Medulla oblongata (tissue), 1 donor: ENCODE data around the gene EDDM3A.
"Not testable (repeated sequence)": the region's sequence is repeated elsewhere in the genome, so short reads cannot be mapped to it uniquely, and the experiment has no call there.

ENCODE experiments used
- DNase-seq: peaks from one replicate; pipeline ENCODE4 v3.0.0-alpha.2; 2015; ENCODE audit errors: extremely low spot score

EDDM3A gene

GRCh38 chr14:20745571-20746358, at the start of gene EDDM3A:
EDDM3A (plus strand) TSS chr14:20745887; CDS start chr14:20747581, 1,694 bp downstream.
- no peak for DNase-seq

- DNase-seq = no peak
These were observed 48.9 kb upstream of the EDDM3A start for GRCh38 chr14:20696764-20697163.

GRCh38 chr14:20697273-20698017, 48.2 kb upstream of the EDDM3A start:
- DNase-seq = peak; percentile 93

GRCh38 chr14:20698018-20698329, 47.7 kb upstream of the EDDM3A start:
- no peak for DNase-seq

GRCh38 chr14:20698934-20699333, 46.8 kb upstream of the EDDM3A start:
- DNase-seq = no peak

GRCh38 chr14:20699931-20700330, 45.8 kb upstream of the EDDM3A start:
- no peak for DNase-seq

- not testable (repeated sequence) for DNase-seq
These were observed 44.7 kb upstream of the EDDM3A start for GRCh38 chr14:20700965-20701364.

GRCh38 chr14:20706657-20707355, 38.9 kb upstream of the EDDM3A start:
- no peak for DNase-seq

GRCh38 chr14:20707622-20708021, 38.1 kb upstream of the EDDM3A start:
- no peak for DNase-seq

- no peak for DNase-seq
These were observed 34.4 kb upstream of the EDDM3A start for GRCh38 chr14:20711261-20711660.

- no peak for DNase-seq
These were observed 34.0 kb upstream of the EDDM3A start for GRCh38 chr14:20711685-20712084.

- DNase-seq = no peak
These were observed 32.8 kb upstream of the EDDM3A start for GRCh38 chr14:20712904-20713303.

GRCh38 chr14:20714593-20715250, 31.0 kb upstream of the EDDM3A start:
- peak; percentile 60 for DNase-seq

- no peak for DNase-seq
These were observed 25.9 kb upstream of the EDDM3A start for GRCh38 chr14:20719777-20720176.

- no peak for DNase-seq
These were observed 24.9 kb upstream of the EDDM3A start for GRCh38 chr14:20720741-20721140.

- DNase-seq = no peak
These were observed 23.7 kb upstream of the EDDM3A start for GRCh38 chr14:20722016-20722415.

GRCh38 chr14:20723488-20723887, 22.2 kb upstream of the EDDM3A start:
- no peak for DNase-seq

GRCh38 chr14:20726121-20726520, 19.6 kb upstream of the EDDM3A start:
- DNase-seq = not testable (repeated sequence)

- no peak for DNase-seq
These were observed 19.2 kb upstream of the EDDM3A start for GRCh38 chr14:20726531-20726930.

GRCh38 chr14:20730891-20731290, 14.8 kb upstream of the EDDM3A start:
- peak; percentile 12 for DNase-seq

- no peak for DNase-seq
These were observed 13.2 kb upstream of the EDDM3A start for GRCh38 chr14:20732477-20732876.
